Ovary (tissue), 3 donors: ENCODE results near the gene TMEM271.

Experiments
- CTCF ChIP-seq, 3 donors: fragments of 450-650 bp in 2 of 3; fragments of 200-600 bp in 1 of 3; IDR thresholded peaks; one replicate each; pipeline versions ENCODE4 v1.5.1 to v1.8.0; 2016 to 2022; ENCODE audit warnings: antibody characterized with exemption in 3 of 3, mild to moderate bottlenecking in 1 of 3
- EP300 ChIP-seq: sonication (generic); formaldehyde crosslinking; IDR thresholded peaks from one replicate; pipeline ENCODE4 v1.6.1; 2017; ENCODE audit warnings: antibody characterized with exemption
- POLR2A ChIP-seq: fragments of 450-650 bp; IDR thresholded peaks from one replicate; pipeline ENCODE4 v1.6.1; 2017; ENCODE audit warnings: antibody characterized with exemption, mild to moderate bottlenecking, moderate library complexity
- donor health status: DM: no; HTN: no; CAD: no.

GRCh38 chr4:569958-570667 is 6.0 kb downstream of the TMEM271 start:
- TF ChIP-seq CTCF (IDR thresholded peaks at IDR 0.05) = no peak
- TF ChIP-seq POLR2A = no peak
- no peak for TF ChIP-seq EP300
